Measurements from ENCODE around the gene MAMLD1.

Gene MAMLD1

DNA sequence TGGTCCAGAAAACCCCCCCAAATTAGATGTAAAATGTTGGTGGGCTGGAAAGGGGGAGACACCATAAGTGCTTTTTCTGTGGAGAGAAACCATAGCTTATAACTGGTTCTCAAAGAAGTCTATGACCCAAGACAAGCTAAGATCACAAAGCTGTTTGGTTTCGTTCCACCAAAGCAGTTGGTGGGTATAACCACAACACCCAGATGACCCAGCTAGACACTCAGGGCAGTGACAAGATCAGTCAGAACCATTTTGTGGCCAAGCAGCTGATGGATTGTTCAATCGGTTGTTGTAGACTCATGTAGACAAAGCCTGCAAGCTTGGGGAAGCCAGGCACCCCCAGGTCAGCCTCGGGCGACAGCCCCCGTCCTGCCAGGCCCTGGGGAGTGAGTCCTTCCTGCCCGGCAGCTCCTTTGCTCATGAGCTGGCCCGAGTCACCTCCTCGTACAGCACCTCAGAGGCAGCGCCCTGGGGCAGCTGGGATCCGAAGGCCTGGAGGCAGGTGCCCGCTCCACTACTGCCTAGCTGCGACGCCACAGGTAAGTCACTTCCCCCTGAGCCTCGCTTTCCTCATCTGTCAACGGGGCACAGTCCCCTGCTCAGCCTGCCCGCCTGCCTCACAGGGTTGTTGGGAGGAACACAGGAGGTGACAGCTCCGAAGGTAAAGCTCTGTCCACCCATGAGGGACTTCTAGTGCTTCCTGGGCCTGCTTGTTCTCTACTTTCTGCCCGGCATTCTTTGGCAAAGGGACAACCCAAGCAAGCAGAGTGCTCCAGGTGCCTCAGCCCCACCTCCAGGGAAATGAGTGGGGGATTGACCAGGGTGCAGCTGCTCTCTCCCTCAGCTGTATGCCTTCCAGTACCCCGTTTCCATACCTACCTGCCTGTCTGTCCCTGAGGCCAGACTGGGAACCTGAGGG lies 140.1 kb downstream of the MAMLD1 start:
- no peak for DNase-seq (ENCODE audit: low spot score)

DNA sequence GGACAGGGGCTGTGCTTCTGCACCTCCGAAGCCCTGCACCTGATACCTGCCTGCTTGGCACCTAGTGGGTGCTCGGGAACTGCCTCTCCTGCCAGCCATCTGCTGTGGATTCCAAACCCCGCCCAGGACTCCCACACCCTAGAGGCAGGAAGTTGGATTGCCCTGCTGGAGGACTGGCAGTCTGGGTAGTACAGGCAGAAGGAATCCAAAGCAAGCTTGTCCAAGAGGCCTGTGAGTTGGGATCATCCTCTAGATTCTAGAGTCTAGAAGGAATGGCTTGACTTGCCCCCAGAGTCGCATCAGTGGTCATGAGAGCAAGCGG lies 140.7 kb downstream of the MAMLD1 start:
- DNase-seq (ENCODE audit: low spot score), result peak; percentile 2

DNA sequence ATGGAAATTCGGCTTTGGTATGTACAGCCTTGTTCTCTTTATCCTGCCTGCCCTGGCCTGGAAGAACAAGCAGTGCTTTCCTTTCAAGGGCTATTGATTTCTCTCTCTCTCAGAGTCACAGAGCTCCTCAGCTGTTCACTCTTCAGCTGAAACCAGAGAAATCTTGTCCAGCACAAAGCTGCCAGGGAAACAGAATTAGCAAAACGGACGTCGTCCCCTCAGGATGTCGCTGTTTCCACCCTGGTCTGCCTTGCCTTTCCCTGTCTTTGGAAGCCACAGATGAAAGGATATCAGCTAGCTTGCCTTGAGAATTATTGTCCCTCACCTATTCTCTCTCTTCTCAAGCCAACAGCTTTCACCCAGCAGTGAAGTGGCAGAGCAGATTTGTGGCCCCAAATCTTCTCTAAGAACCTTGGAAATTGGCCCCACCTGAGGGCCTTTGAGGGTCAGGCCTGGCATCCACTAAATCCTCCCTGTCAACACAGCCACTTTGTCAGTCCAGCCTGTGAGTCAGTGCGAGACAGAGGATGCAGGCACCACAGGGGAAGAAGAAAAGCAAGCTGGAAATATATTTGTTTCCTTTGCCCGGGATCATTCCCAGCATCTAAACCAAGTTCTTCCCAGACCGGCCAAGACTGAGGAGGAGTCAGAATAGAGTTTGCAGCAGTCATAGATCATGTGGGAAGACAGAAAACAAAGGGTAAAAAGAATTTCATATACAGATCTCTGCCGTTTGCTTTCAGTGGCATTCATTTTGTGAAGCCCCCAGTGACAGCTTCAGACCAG lies 141.5 kb downstream of the MAMLD1 start:
- no peak for DNase-seq (ENCODE audit: low spot score)

DNA sequence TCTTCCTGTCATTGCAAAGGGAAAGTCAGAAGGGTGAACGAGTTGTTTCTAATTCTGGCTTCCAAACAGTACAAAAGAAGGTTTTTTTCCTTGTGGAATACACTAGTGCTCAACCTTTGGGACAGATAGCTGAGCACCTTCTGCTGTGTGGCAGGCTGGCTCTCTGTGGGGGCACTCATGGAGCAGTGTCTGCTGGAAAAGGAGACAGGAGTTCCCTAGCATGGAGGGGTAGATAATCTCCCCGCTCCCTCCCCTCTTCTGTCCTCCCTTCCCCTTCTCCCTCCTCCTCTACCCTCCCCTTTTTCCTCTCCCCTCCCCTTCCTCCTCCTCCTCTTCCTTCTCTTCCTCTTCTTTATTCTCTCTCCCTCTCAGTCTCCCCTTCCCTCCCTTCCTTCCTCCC lies 142.9 kb downstream of the MAMLD1 start:
- no peak for DNase-seq (ENCODE audit: low spot score)

DNA sequence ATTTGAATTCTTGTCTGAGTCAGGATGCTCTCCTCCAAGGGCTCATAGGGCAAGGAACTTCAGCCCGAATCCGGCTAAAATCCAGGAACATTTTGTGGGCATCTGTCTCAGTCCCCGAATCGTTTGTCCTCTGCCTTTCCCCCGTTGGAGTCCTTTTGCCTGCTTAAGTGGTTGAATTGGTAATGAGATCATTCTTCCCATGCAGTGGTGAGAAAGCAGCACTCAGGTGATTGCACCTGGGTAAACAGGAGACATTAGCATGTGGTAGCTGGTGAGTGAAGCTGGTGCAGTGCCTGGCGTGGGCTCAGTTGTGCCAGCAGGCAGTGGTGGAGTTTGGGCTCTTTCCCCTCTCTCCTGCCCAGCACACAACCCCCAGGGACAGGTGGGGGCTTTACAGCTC lies 143.4 kb downstream of the MAMLD1 start:
- no peak for DNase-seq (ENCODE audit: low spot score)

DNA sequence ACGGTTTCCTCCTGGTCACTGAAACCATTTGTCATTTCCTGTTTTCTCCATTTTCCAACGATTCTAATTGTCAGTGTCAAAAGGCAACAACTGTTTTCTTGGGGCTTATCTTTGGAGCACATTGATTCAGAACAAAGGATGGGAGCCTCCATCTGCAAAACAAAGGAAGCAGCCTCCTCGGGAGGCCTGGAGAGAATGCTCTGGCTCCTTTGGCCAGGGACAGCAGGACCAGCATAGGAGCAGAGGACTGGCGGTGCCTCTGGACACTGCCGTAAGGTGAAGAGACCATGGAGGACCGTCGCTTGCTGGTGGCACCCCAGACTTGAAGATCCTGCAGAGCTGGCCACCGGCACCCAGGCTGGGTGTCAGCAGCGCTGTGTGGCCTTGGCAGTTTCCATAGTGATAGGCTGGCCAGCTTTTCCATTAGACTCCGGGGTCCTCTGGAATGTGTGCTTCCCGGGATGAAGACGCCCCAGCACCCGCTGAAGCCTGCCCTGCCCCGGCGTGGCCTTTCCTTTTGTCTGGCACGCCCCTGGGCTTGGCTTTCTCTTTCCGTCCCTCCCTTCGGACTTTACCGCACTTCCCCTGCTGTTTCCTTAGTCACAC lies 144.2 kb downstream of the MAMLD1 start:
- DNase-seq (ENCODE audit: low spot score), result no peak

DNA sequence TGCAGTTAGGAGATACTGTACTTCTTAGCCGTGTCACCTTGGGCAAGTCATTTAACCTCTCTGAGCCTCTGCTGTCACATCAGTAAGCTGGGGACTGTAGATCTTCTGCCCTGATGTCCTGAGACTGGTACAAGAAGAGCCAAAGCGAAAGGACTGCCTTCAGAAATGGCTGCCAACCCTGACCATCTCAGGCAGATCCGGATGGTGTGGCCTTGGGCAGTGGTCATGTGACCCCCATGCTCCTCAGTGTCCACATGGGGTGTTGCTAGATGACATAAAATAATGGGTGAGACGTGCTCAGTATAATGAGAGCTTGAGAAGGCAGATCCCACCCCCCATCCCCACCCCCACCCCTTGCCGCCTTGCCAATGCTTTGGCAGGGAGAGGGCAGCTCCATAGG lies 144.9 kb downstream of the MAMLD1 start:
- no peak for DNase-seq (ENCODE audit: low spot score)

DNA sequence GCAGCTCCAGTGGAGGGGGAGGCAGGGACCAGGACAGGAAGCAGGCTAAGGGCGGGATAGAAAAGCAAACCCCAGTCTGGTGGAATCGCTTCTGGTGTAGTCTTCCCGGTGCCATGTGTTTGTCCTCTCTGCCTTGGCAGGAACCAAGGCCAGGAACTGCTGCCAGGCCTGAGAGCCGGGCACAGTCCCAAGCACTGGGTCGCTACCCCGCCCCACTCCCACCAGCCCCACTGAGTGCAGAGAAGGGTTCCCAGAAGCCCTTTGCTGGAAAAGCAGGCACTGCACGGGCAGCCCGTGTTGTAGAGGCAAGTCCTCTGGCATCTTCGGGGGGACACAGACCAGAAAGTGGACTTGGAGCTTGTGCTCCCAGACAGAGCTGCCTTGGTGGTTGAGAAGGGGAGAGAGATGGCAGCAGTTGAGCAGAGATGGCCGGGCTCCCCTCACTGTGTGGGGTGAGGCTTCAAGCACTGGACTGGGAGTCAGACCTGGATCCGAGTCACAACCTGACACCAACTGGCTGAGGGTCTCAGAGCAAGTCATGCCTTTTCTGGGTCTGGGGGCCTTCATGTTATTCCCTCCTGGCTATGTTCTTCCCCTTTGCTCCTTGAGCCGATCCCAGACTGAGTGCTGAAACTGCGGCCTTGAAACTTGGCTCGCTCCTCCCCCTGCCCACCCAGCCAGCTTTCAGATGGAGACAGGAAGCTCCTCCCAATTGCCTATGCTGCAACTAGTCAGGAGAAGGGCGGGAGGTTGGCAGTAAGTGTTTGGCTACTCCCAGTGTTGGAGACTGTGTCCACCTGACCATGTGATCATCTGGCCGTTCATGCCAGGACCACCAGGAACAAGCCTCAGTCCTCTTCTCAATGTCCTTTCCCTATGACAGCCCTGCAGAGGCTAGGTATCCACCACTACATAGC lies 145.6 kb downstream of the MAMLD1 start:
- DNase-seq (ENCODE audit: low spot score), result no peak

DNA sequence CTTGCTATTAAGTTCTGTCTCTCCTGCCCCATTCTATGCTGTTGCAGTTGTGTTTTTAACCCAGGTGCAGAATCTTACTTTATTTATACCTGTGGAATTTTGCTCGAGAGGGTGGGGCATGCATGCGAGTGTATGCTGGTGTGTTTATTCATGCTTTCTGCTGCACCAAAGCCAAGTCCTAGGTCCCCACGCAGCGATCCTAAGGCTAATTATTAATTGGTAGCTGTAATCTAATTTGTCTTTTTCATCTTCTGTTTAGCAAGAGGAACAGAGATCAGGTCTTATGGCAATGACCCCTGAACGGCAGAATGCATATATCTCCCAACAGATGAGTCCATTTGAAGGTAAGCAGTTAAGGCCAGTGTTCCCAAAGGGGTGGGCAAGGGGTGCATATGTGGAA lies 146.6 kb downstream of the MAMLD1 start:
- DNase-seq (ENCODE audit: low spot score), result no peak

DNA sequence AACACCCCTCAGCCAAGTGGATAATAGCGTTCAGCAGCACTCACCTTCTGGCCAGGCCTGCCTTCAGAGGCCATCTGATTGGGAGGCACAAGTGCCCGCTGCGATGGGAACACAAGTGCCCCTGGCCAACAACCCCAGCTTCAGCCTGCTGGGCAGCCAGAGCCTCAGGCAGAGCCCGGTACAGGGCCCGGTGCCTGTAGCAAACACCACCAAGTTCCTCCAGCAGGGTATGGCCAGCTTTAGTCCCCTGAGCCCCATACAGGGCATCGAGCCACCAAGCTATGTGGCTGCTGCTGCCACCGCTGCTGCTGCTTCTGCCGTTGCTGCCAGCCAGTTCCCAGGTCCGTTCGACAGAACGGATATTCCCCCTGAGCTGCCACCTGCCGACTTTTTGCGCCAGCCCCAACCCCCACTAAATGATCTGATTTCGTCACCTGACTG lies 149.4 kb downstream of the MAMLD1 start:
- DNase-seq (ENCODE audit: low spot score), result no peak

DNA sequence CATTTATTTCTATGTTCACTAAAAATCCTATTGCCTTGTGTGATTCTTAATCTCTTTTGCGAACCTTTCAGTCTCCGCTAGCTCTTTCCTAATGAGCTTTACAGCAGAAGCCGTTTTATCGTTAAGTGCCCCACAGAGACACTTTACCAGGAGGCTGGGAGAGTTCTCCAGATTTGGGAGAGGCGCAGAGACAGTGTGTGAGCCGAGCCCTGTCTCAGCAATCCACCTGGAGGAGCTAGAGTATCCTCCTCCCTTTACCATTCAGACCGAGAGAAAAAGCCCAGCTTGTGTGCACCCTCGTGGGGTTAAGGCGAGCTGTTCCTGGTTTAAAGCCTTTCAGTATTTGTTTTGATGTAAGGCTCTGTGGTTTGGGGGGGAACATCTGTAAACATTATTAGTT lies 150.4 kb downstream of the MAMLD1 start:
- no peak for DNase-seq (ENCODE audit: low spot score)

DNA sequence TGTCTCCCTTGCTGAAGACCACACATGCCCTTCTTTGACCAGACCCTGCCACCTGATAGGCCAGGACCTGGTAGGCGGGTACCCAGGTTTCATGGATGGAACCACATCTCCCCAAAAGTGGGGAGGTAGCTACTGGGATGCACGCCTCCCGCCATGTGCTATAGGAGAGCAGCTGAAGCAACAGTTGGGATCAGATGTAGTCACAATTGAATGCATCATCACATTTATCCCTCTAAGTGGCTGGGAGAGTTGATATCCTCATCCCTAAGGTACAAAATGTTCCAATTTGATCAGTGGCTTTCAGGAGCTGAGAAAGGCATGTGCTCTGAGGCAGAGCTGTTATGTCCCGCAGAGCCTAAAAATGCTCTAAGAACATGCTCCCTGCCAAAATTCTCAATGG lies 151.3 kb downstream of the MAMLD1 start:
- DNase-seq (ENCODE audit: low spot score), result no peak

DNA sequence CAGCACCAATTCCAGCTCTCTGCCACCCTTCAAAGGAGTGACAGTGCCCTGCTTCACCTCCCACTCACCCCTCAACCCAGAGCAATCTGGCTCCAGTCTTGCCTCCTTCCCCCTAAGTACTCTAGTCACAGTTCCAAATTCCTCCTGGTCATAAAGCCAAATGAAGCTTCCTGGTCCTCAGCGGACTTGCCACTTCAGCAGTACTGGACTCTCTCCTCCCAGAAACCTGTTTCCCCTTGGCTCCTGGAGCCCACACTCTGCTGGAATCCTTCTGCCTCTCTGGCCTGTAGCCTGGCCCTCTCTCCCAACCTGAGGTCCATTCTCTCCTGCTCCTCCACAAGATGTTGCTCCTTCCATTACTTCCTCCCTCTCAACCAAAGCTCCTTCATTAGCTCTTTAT lies 152.7 kb downstream of the MAMLD1 start:
- no peak for DNase-seq (ENCODE audit: low spot score)

DNA sequence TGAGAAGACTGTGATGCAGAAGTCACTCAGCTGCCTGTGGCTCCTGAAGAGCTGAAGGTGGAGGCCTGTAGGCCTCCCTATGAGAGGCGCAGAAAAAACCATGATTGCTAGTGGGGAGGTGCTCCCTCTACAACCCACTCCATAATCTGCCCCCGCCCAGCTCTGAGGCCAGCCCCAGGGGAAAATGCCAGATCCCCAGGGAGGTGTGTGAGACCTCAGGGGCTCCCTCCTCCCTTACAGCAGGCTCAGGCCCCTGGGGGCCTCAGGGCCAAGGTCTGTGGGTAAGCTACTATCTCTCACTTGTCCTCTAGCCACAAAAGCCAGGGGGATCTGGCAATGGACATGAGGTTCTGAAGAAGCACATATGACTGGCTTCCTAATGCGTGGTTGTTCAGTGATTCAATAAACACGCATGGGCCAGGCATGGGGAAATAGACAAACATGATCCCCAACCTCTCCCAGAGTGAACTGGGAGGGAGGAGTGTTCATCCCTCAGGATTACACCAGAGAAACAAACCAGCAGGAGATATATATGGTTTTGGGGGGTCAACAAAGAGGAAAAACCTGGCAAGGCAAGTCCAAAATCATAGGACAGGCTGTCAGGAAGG lies 154.3 kb downstream of the MAMLD1 start:
- no peak for DNase-seq (ENCODE audit: low spot score)

DNA sequence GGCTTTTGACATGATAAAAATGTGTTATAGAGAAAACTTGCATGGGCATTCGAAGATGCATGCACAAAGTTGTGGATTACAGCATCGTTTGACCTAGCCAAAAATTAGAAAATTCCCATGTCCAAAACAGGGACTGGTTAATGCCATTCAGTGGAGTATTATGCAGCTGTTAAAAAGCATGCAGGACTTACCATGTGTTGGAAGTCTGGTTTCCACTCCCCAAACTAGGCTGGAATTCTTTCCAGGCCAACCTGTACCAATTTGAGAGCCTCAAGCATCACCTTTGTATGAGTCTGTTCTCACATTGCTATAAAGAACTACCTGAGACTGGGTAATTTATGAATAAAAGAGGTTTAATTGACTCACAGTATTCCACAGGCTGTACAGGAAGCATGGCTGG lies 159.4 kb downstream of the MAMLD1 start:
- no peak for DNase-seq (ENCODE audit: low spot score)

DNA sequence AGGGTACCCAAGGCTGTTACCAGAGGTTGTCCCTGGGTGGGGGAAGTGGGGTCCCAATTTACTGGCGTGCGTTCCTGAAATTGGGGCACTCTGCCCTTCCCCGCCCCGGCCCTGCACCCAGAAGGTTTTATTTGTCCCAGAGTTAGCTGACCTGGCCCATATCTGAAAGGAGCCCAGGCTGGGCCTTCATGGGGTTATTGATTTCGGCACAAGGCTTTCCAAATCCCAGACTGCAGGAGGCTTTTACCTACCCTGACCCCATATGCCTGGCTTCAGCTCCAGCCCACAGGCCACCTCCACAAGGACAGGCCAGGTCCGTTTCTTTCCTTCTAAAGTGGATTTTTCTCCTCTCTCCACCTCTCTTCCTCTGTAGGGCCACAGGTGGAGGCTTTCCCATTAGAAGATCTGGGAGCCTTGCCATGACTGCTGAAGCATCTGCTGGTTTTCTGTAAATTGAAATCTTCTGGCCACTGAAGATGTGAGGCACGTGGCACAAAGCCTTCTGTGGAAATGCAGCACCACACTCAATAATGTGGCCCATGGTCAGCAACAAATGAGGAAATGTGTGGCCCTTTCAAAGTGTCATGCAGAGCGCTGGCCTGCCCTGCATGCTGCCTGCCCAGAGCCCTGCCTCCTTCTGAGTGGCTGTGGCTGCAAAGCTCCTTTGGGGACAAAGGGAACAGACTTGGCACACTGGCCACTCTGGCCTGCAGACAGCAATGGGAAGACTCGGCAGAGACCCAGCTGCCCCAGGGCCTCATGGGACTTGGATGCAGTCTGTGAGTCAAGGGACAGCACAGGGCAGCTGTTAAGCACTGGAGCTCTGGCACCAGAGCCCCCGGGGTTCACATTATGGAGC lies 162.2 kb downstream of the MAMLD1 start:
- DNase-seq (ENCODE audit: low spot score), result no peak

DNA sequence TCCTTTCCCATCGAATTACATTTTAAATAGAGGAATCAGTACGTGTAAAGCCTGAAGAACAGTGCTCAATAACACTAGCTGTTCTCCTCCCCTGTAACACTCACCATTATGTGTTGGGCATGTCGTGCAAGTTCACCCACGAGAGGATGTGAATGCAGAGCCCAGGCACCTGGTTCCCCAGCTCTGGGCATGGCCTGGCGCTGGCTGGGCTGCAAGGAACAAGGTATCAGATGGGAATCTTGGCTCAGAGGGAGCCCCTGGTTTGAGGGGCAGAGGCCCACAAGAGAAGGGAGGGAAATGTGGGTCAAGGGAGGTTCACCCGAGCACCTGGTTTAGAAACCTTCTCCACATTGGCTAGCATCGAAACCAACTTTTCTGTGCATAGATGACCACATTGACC lies 163.6 kb downstream of the MAMLD1 start:
- no peak for DNase-seq (ENCODE audit: low spot score)

DNA sequence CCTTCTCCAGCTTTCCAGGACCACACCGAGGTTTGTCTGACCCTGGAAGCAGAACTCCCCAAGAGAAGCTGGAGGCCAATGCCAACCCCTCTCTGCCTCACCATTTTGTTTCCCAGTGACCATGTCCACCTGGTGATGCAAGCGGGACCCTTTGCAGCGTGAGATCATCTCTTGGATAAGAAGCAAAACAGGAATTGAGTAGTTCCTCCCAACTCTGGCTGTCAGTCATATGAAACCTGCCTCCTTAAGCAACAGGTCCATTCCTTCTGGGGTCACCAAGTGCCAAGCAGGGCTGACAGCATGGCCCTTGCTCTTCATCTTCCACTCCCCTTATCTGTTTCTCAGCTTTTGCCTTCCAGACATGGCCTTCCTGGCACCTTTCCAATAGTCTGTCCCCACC lies 164.0 kb downstream of the MAMLD1 start:
- no peak for DNase-seq (ENCODE audit: low spot score)

DNA sequence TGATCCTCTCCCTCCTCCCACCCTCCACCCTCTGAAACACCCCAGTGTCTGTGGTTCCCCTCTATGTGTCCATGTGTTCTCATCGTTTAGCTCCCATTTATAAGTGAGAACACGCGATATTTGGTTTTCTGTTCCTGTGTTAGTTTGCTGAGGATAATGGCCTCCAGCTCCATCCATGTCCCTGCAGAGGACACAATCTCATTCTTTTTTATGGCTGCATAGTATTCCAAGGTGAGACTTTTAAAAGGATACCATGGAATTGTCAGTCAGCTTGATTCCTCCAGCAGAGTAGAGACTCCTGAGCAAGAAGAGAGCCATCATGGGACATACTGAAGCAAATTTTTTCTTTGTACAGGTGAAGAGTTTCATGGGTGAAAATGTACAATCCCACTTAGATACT lies 166.5 kb downstream of the MAMLD1 start:
- DNase-seq (ENCODE audit: low spot score), result no peak

DNA sequence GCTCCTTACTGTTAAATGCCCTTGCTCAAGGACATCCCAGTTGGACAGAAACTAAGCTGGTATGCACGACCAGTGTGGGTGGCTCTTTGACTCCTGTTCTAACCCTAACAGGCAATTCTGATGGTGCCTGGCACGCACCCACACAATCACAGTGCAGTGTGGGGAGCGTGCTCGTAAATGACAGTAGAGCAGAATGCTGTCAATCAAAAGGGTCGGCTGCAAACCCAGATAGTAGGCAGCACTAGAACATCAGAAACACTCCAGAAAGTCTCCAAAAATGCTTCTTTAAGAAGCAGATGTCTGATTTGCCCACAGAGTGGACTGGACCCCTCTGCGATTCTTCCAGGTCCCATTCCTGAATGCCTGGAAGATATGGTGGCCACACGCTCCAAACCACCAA lies 167.7 kb downstream of the MAMLD1 start:
- DNase-seq (ENCODE audit: low spot score), result no peak

DNA sequence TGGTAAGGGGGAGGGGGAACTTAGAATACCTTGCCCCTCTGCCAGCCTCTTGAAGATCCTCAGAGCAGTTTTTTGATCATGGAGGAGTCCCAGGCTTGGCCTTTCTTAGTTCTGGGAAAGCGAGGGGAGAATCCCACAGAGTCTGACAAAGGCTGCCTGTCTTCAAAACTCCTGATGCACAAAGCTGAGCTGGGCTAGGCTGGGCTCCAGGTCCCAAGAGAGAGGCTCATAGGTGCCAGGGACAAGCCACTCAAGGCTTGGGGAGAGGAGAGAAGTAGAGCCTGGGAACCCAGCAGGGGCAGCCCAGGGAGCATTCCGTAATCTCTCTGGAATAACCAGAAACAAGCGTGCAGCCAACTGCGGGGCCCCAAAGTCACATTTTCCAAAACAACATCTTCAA lies 168.3 kb downstream of the MAMLD1 start:
- DNase-seq (ENCODE audit: low spot score), result no peak

Data from LoVo (cell line).